H1 (cell line): Measurements from ENCODE around the gene AUH. TPM values are rescaled to one million over a fixed set of nuclear protein-coding genes. Genes with fewer than 3 reads are reported as not detected.

Experiments used
- KDM1A ChIP-seq: fragments of 200-600, 300-600 bp; sonication (generic); IDR thresholded peaks from 2 replicates; pipeline ENCODE4 v1.7.1; 2016; ENCODE audit warnings: mild to moderate bottlenecking, low read length, borderline replicate concordance
- polyA plus RNA-seq, 7 experiments: library from polyadenylated mRNA; depleted of rRNA in 3 of 7; stranded (reverse) in 5 of 7; unstranded in 2 of 7; fragments of >200 nt in 5 of 7; fragments of 200-250 nt in 2 of 7; gene quantifications; 1 replicate in 5 of 7; 2 replicates in 1 of 7; 4 replicates in 1 of 7; pipeline versions ENCODE4 v1.2.1 to v1.2.3, GENCODE V29; 2011 to 2013; ENCODE audit warnings: missing spikeins in 2 of 7, mixed read lengths in 2 of 7
- total RNA-seq: library from RNA; stranded (reverse); fragmentation: NEBNext Ultra II Directional; extraction: Animal tissue kit (Norgen Biotek cat#: 25700); gene quantifications from 2 replicates; pipeline ENCODE4 v1.2.1, GENCODE V29; 2021

Gene AUH
- total and polyA plus RNA-seq, 2 of the 8 experiments (the other 6 are each of a cell fraction or from before 2014, with no cell fraction given): 5.8 to 21.9 TPM

DNA sequence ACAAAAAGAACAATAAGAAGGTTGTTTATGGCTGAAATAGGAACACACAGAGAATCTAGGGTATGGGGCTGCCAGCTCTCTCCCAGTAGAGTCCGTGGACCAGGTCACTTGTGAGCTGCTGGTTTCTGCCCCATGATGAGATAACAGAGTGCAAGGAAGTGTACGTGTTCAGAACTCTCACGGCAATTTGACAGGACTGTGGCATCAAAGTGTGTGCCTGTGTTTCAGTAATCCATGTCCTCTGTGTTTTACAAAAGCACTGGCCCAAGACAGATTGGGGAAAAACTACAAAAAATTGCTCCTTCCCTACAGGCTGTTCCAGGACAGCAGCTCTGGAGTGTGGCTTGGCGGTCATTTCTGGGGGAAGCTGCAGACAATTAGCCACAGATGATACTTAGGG lies 184.6 kb downstream of the AUH start (continued):
- TF ChIP-seq KDM1A: no peak
